Ectodermal cell (in vitro differentiated cells): ENCODE measurements around the gene DYNLT4.
"Not testable (repeated sequence)": the region's sequence is repeated elsewhere in the genome, so short reads cannot be mapped to it uniquely, and the experiment has no call there.

Experiments used
- H3K27ac ChIP-seq: 2 replicates; pipeline ENCODE4 v1.7.0; 2013; ENCODE audit warnings: mild to moderate bottlenecking, low read depth, low read length; ENCODE audit not compliant: insufficient read depth, poor library complexity, severe bottlenecking
- H3K27me3 ChIP-seq: 2 replicates; pipeline ENCODE4 v1.7.0; 2013; ENCODE audit warnings: mild to moderate bottlenecking, low read length; ENCODE audit not compliant: insufficient read depth, control insufficient read depth, poor library complexity, severe bottlenecking
- H3K36me3 ChIP-seq: one replicate; pipeline ENCODE4 v1.7.0; 2013; ENCODE audit warnings: low read length; ENCODE audit not compliant: control insufficient read depth, insufficient read depth
- H3K4me1 ChIP-seq: one replicate; pipeline ENCODE4 v1.7.0; 2013; ENCODE audit warnings: low read length; ENCODE audit not compliant: control insufficient read depth, insufficient read depth
- H3K4me3 ChIP-seq: 2 replicates; pipeline ENCODE4 v1.7.0; 2013; ENCODE audit warnings: low read depth, low read length, control low read depth; ENCODE audit not compliant: insufficient read depth
- H3K9me3 ChIP-seq: 2 replicates; pipeline ENCODE4 v1.7.0; 2013; ENCODE audit warnings: mild to moderate bottlenecking, low read length, moderate library complexity; ENCODE audit not compliant: control insufficient read depth
- WGBS, 2 experiments: methylation state at CpG; one replicate each; pipeline ENCODE4 v1.1.7; 2013; ENCODE audit warnings: missing lambda C conversion rate in 2 of 2; 5-methylcytosine and 5-hydroxymethylcytosine counted together

DYNLT4 gene

DNA sequence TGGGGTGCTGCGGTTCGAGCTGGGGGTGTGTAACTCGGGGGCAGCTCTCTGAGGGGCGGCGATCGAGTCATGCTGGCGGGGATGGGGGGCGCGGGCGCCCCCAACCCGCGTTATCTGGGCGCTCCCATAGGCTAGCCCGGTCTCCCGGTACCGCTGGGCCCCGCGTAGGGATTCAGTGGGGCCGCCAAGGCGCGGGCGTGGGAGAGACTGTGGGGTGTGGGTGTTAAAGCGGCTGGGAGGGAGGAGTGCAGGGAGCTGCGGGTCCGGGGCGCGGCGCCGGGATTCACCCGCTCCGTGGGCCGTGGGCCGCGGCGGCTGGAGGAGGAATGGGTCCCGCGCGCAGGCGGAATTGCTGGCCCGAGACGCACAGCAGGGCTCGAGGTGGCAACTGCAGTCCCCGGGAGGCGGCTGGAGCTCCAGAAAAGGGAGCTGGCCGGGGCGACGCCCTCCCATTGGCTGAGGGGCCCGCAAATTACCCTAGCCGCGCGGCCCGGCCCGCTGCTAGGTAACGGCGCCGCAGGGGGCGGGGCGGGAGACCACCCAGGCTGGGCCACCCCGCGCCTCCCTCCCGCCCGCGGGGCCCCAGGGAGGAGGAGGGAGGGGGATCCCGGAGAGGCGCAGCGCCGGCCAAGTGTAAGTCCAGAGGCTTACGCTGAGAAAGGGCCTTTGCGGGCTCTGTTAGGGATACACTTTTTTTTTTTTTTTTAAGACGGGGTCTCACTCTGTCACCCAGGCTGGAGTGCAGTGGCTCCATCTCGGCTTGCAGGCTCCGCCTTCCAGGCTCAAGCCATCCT is 35.9 kb upstream of the DYNLT4 start, which contains the start of gene PTCH2:
TSS of gene PTCH2 (minus strand) at position 392 of the 794 bp plus-strand sequence. CDS start at position 71, 321 bp downstream.
- Histone ChIP-seq H3K27ac (no peak within 1 kb of the TSS), H3K27me3 (peaks cover 21% of the 10 kb centered on the region), H3K4me1 (no peaks in the 10 kb centered on the region), H3K4me3 (peak within 1 kb of the TSS; percentile 55), H3K9me3 (no peaks in the 10 kb centered on the region), H3K36me3 (no peaks in the 10 kb centered on the region)
- 2% methylated on average over 72 of the region's 72 CpGs for WGBS, 2 experiments

- WGBS, 2 experiments, result 62 to 63% methylated on average over 16 of the region's 16 CpGs
- peaks cover 21% of the 10 kb centered on the region for H3K27me3 ChIP-seq
- H3K36me3 ChIP-seq, result no peaks in the 10 kb centered on the region
- H3K9me3 ChIP-seq, result no peaks in the 10 kb centered on the region
- no peaks in the 10 kb centered on the region for H3K4me1 ChIP-seq
- H3K4me3 ChIP-seq, result peak overlapping the region; percentile 55
- no peak overlapping the region for H3K27ac ChIP-seq
These were observed 35.3 kb upstream of the DYNLT4 start for GRCh38 chr1:44842486-44842861.

DNA sequence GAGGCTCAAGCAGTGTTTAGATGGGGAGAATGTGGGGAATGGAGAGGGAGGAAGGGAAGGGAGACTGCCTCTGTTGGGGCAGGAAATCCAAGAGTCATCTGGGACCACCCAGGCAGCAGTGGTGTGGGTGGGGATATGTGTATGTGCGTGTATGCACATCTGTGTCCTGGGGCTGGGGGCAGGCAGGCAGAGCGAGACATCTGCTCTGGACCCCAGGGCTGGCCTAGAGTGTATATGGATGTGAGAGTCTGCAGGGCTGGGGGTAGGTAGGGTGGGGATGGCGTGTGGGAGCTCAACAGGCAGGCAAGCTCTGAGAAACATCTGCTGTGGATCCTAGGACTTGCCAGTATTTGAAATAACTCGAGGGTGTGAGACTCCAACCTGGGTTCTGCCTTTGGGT is 32.4 kb upstream of the DYNLT4 start:
- 92 to 93% methylated on average over 4 of the region's 4 CpGs for WGBS, 2 experiments
- Histone ChIP-seq H3K9me3 (no peaks in the 10 kb centered on the region), H3K27ac (no peak overlapping the region), H3K4me3 (no peak overlapping the region), H3K36me3 (no peaks in the 10 kb centered on the region), H3K27me3 (peaks cover 21% of the 10 kb centered on the region), H3K4me1 (no peaks in the 10 kb centered on the region)

DNA sequence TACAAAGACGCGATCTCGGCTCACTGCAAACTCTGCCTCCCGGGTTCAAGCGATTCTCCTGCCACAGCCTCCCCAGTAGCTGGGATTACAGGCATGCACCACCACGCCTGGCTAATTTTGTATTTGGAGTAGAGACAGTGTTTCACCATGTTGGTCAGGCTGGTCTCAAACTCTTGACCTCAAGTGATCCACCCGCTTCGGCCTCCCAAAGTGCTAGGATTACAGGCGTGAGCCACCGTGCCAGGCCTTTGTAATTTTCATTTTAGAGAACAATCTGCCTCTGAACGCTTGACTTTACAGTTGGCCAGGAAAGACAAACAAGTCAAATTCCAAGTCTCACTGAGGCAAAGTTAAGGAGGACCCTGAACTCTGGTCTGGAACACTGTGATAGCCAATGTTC is 31.1 kb upstream of the DYNLT4 start:
- peaks cover 21% of the 10 kb centered on the region for H3K27me3 ChIP-seq
- not testable (repeated sequence) for H3K4me1 ChIP-seq, H3K36me3 ChIP-seq, H3K27ac ChIP-seq, H3K4me3 ChIP-seq, H3K9me3 ChIP-seq
- 90 to 95% methylated on average over 11 of the region's 11 CpGs for WGBS, 2 experiments

- peaks cover under 1% of the 10 kb centered on the region for H3K27me3 ChIP-seq
- H3K9me3 ChIP-seq, result no peaks in the 10 kb centered on the region
- H3K27ac ChIP-seq, result no peak overlapping the region
- WGBS, 2 experiments, result 72 to 74% methylated on average over 23 of the region's 23 CpGs
- no peaks in the 10 kb centered on the region for H3K4me1 ChIP-seq
- H3K4me3 ChIP-seq, result no peak overlapping the region
- H3K36me3 ChIP-seq, result no peaks in the 10 kb centered on the region
These were observed 28.9 kb upstream of the DYNLT4 start for GRCh38 chr1:44835738-44836675.

- 89 to 92% methylated on average over 7 of the region's 7 CpGs for WGBS, 2 experiments
- Histone ChIP-seq H3K9me3 (no peaks in the 10 kb centered on the region), H3K27me3 (no peaks in the 10 kb centered on the region)
These were observed 27.2 kb upstream of the DYNLT4 start for GRCh38 chr1:44834328-44834727.

DNA sequence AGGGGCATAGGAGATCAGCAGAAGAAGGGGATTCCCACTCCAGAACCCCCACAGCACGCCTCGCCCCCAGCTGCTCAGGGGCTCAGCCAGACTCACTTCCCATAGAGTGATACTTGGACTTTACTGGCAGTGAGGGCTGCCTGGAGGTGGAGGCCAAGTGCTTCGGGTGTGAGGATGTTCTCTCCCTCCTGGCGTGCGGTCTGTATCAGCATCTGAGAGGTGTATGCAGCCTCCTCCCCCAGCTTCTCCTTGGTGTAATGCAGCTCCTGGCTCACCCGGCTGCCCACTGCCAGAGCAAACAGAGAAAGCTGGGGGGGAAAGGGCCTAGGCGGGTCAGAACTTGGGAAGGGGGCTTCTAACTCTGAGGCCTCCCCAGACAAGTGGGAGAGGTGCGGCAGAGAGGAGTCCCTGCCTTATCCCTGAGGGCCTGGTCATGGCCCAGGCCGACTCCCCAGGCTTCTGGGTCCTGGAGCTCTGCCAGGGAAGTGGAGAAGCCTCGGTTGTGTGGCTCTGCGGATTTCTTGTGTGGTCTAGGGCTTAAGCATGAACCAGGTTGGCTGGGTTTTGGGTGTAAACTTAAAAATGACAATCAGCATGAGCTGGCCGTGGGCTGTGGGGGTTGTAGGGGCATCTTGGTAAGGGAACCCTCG is 25.0 kb upstream of the DYNLT4 start:
- 83 to 87% methylated on average over 13 of the region's 13 CpGs for WGBS, 2 experiments
- Histone ChIP-seq H3K9me3 (no peaks in the 10 kb centered on the region), H3K4me1 (no peaks in the 10 kb centered on the region), H3K4me3 (no peak overlapping the region), H3K27ac (no peak overlapping the region), H3K27me3 (no peaks in the 10 kb centered on the region), H3K36me3 (no peaks in the 10 kb centered on the region)

More at GRCh38 chr1:44834328-44834727, 27.2 kb upstream of the DYNLT4 start:
- Histone ChIP-seq H3K36me3 (no peaks in the 10 kb centered on the region), H3K27ac (no peak overlapping the region), H3K4me3 (no peak overlapping the region), H3K4me1 (no peaks in the 10 kb centered on the region)

DNA sequence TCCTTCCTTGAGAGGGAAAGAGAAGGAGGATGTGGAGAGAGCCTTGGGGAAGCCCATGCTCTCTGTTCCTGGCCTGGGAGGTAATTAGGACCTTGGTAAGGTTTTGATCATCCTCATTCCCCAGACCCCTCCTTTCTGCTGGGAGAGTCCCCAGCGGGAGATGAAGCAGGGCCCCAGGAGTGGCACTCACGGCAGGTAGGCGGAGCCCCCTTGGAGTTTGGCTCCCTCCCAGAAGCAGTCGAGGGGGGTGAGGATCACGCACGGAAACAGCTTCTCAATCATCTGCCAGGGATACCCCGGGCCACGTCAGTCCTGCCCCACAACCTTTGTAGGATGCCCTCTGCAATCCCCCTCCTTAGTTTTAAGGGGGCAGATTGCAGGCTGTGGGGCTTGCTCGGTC is 24.4 kb upstream of the DYNLT4 start:
- Histone ChIP-seq H3K36me3 (no peaks in the 10 kb centered on the region), H3K27me3 (no peaks in the 10 kb centered on the region), H3K4me1 (no peaks in the 10 kb centered on the region), H3K27ac (no peak overlapping the region), H3K4me3 (no peak overlapping the region), H3K9me3 (no peaks in the 10 kb centered on the region)
- 59 to 64% methylated on average over 9 of the region's 9 CpGs for WGBS, 2 experiments

DNA sequence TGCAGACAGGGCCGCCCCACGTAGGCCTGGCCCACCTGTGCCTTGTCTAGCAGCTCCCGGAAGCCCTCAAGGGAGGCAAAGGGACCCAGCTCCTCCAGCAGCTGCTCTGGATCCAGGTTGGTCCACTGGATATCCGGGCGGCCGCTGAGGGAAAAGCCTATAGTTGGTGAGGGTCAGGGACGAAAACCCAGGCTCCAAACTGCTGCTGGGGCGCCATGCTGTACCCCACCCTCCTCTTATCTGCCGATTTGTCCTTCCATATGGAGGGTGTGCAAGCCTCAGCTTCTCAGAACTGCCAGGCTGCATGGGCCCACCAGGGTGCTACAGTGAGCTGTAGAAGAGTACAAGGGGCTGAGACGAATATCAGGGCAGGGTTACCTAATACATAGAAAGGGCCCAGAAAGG is 23.8 kb upstream of the DYNLT4 start:
- H3K4me3 ChIP-seq, result no peak overlapping the region
- no peaks in the 10 kb centered on the region for H3K9me3 ChIP-seq
- H3K27me3 ChIP-seq, result no peaks in the 10 kb centered on the region
- no peaks in the 10 kb centered on the region for H3K4me1 ChIP-seq
- no peak overlapping the region for H3K27ac ChIP-seq
- WGBS, 2 experiments, result 92 to 93% methylated on average over 10 of the region's 10 CpGs
- H3K36me3 ChIP-seq, result no peaks in the 10 kb centered on the region
